Measurements from ENCODE around the gene TMEM106B. TPM values are rescaled to one million over a fixed set of nuclear protein-coding genes. Genes with fewer than 3 reads are reported as not detected.

The TMEM106B gene
- total and polyA plus RNA-seq, 7 experiments from 2014 or later: 22.8 to 69.2 (median 40.1) TPM

DNA sequence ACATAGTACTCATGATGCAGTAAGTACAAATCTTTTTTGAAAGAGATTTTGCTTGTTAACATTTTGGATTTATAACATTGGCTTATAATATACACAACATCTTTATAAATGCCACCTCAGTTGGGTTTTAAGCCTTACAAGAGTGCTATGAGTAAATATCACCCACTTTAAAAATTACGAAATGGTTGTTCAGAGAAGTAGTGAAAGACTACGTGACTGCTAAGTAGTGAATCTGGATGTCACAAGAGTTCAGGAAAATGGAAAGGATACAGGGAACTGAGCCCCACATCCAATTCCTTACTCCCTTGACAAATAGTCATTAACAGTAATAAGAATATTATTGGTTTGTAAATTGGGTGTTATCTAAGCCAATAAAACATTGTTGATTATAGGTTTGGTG lies 20.0 kb downstream of the TMEM106B start:
- Mint-ChIP-seq H3K9me3 (peaks cover 0 to 3% (median 0%) of the 10 kb centered on the region in 11 donors), H3K27ac (no peak overlapping the region), H3K4me1 (peaks cover 4 to 26% (median 12%) of the 10 kb centered on the region in 7 donors), H3K4me3 (no peak overlapping the region), H3K27me3 (no peaks in the 10 kb centered on the region), H3K36me3 (peaks cover 0 to 32% (median 20%) of the 10 kb centered on the region in 5 donors)
- Histone ChIP-seq H3K27ac (ENCODE audit: low read depth, low read length) (no peak overlapping the region), H3K9me3 (ENCODE audit: control insufficient read depth in 2 of 3, low read length in 3 of 3) (no peaks in the 10 kb centered on the region), H3K4me1 (ENCODE audit: control insufficient read depth in 2 of 2, insufficient read depth in 2 of 2, low read length in 2 of 2) (peaks cover 0 to 4% of the 10 kb centered on the region in 2 donors), H3K27me3 (ENCODE audit: control insufficient read depth in 2 of 2, insufficient read depth in 2 of 2, low read length in 2 of 2) (no peaks in the 10 kb centered on the region), H3K4me3 (ENCODE audit: low read length) (no peak overlapping the region), H3K36me3 (ENCODE audit: control insufficient read depth in 2 of 3, insufficient read depth in 3 of 3, low read length in 3 of 3) (peaks cover 0 to 27% (median 10%) of the 10 kb centered on the region in 3 experiments)
- intact Hi-C loops (cut with micrococcal nuclease): no loop called here
- DNase-seq: no peak
- ATAC-seq: no peak
- CTCF ChIA-PET: no interaction called here
- POLR2A ChIA-PET: no interaction called here

DNA sequence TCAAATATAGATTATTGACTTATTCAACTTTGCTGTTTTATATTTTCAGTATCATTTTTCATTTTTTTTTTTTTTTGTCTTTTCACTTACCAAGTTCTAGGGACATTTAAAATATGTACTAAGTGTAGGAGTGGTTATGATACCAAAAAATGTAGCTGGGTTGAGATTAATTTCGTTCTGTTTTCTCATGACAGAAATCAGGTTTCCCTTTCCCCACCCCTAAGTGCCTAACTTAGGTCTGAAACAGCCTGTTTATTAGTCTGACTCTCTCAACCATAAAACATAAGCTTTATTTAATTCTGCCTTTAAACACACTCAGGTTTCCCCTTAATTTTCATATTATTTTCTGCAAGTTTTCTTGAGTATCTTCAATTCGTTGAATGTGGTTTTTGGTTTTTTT lies 22.1 kb downstream of the TMEM106B start:
- no peaks in the 10 kb centered on the region for H3K9me3 ChIP-seq (ENCODE audit: control insufficient read depth in 2 of 3, low read length in 3 of 3)
- ChIA-PET CTCF (interaction anchor here (0.7 kb wide), 1 partner anchor 115 kb away, joined by 3 read pairs; no protein-coding TSS in a partner anchor), POLR2A (no interaction called here)
- ATAC-seq: no peak
- H3K4me3 ChIP-seq (ENCODE audit: low read length): no peak overlapping the region
- H3K27ac ChIP-seq (ENCODE audit: low read depth, low read length): no peak overlapping the region
- Mint-ChIP-seq H3K27ac (peak overlapping the region in 2 of 9 donors; percentile 25 to 28), H3K36me3 (peaks cover 5 to 39% (median 27%) of the 10 kb centered on the region in 5 donors), H3K4me1 (peaks cover 0 to 14% (median 5%) of the 10 kb centered on the region in 7 donors), H3K9me3 (peaks cover 0 to 3% (median 0%) of the 10 kb centered on the region in 11 donors), H3K4me3 (no peak overlapping the region), H3K27me3 (no peaks in the 10 kb centered on the region)
- DNase-seq: no peak
- peaks cover 0 to 4% of the 10 kb centered on the region in 2 donors for H3K4me1 ChIP-seq (ENCODE audit: control insufficient read depth in 2 of 2, insufficient read depth in 2 of 2, low read length in 2 of 2)
- H3K27me3 ChIP-seq (ENCODE audit: control insufficient read depth in 2 of 2, insufficient read depth in 2 of 2, low read length in 2 of 2): no peaks in the 10 kb centered on the region
- intact Hi-C loops (cut with micrococcal nuclease): no loop called here
- peaks cover 0 to 27% (median 10%) of the 10 kb centered on the region in 3 experiments for H3K36me3 ChIP-seq (ENCODE audit: control insufficient read depth in 2 of 3, insufficient read depth in 3 of 3, low read length in 3 of 3)

DNA sequence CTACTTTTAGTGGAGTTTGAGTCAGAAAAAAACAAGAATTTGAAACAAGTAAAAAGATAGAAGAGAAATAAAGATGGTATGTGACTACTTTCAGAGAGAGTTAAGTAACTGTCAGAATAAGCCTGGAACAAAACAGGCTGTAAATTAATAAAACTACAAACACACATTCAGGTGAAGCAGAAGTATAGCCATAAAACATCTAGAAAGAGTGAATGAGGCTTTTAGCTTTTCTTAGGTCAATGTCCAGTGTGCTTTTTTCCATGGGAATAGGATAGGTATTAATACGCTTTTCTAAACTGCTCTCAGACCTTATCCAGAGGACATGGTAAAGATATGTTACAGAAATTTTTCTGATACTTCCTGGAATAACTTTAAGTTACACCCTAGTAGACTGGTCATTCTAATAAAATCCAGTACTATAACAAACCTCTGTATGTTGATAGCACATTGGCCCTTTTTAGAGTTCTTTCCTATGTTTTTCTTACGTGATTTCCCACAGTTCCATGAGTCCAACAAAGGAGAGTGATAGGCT lies 23.3 kb downstream of the TMEM106B start:
- H3K27me3 ChIP-seq (ENCODE audit: control insufficient read depth in 2 of 2, insufficient read depth in 2 of 2, low read length in 2 of 2): no peaks in the 10 kb centered on the region
- H3K27ac ChIP-seq (ENCODE audit: low read depth, low read length): no peak overlapping the region
- peaks cover 0 to 28% (median 10%) of the 10 kb centered on the region in 3 experiments for H3K36me3 ChIP-seq (ENCODE audit: control insufficient read depth in 2 of 3, insufficient read depth in 3 of 3, low read length in 3 of 3)
- Mint-ChIP-seq H3K36me3 (peaks cover 10 to 50% (median 39%) of the 10 kb centered on the region in 5 donors), H3K4me1 (peaks cover 0 to 18% (median 9%) of the 10 kb centered on the region in 7 donors), H3K27ac (no peak overlapping the region), H3K27me3 (no peaks in the 10 kb centered on the region), H3K9me3 (peaks cover 0 to 11% (median 2%) of the 10 kb centered on the region in 11 donors), H3K4me3 (no peak overlapping the region)
- H3K4me3 ChIP-seq (ENCODE audit: low read length): no peak overlapping the region
- H3K4me1 ChIP-seq (ENCODE audit: control insufficient read depth in 2 of 2, insufficient read depth in 2 of 2, low read length in 2 of 2): no peaks in the 10 kb centered on the region
- H3K9me3 ChIP-seq (ENCODE audit: control insufficient read depth in 2 of 3, low read length in 3 of 3): no peaks in the 10 kb centered on the region
- CTCF ChIA-PET: interaction anchor here (0.6 kb wide), 1 partner anchor 13 kb away, joined by 3 read pairs; no protein-coding TSS in a partner anchor
- intact Hi-C loops (cut with micrococcal nuclease): loop anchor here in 1 of 2 donors (1.0 to 2.0 kb wide), 2 partner anchors 11 to 14 kb away; no protein-coding TSS in a partner anchor
- DNase-seq (no peak), ATAC-seq (no peak)
- POLR2A ChIA-PET: no interaction called here

DNA sequence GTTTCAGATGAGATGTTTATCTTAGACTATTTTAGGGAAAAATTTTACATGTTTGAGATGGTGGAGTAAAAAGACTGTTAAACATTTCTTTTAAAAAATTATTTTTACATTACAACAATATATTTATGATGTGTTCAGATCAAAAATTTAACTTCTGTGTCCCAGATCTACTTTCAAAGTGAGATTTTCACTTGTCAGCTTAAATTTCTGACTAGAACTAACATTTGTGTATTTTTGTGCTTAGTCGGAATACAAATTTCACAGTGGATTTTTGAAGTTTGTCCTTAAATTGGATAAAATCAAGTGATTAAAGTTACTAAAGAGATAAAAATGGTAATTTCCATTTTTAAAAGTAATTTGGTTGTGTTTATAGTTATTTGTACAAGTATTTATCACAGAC lies 24.9 kb downstream of the TMEM106B start:
- Mint-ChIP-seq H3K4me1 (peaks cover 8 to 26% (median 20%) of the 10 kb centered on the region in 7 donors), H3K36me3 (peaks cover 10 to 53% (median 44%) of the 10 kb centered on the region in 5 donors), H3K27ac (no peak overlapping the region), H3K27me3 (no peaks in the 10 kb centered on the region), H3K9me3 (peaks cover 0 to 11% (median 2%) of the 10 kb centered on the region in 11 donors), H3K4me3 (no peak overlapping the region)
- H3K4me3 ChIP-seq (ENCODE audit: low read length): no peak overlapping the region
- ATAC-seq (no peak), DNase-seq (no peak)
- H3K27ac ChIP-seq (ENCODE audit: low read depth, low read length): no peak overlapping the region
- no peaks in the 10 kb centered on the region for H3K4me1 ChIP-seq (ENCODE audit: control insufficient read depth in 2 of 2, insufficient read depth in 2 of 2, low read length in 2 of 2)
- H3K9me3 ChIP-seq (ENCODE audit: control insufficient read depth in 2 of 3, low read length in 3 of 3): no peaks in the 10 kb centered on the region
- no peaks in the 10 kb centered on the region for H3K27me3 ChIP-seq (ENCODE audit: control insufficient read depth in 2 of 2, insufficient read depth in 2 of 2, low read length in 2 of 2)
- peaks cover 0 to 18% (median 6%) of the 10 kb centered on the region in 3 experiments for H3K36me3 ChIP-seq (ENCODE audit: control insufficient read depth in 2 of 3, insufficient read depth in 3 of 3, low read length in 3 of 3)
- POLR2A ChIA-PET: no interaction called here
- CTCF ChIA-PET: no interaction called here
- intact Hi-C loops (cut with micrococcal nuclease): loop anchor here in 1 of 2 donors (1.0 to 2.0 kb wide), 2 partner anchors 8 to 13 kb away; no protein-coding TSS in a partner anchor

DNA sequence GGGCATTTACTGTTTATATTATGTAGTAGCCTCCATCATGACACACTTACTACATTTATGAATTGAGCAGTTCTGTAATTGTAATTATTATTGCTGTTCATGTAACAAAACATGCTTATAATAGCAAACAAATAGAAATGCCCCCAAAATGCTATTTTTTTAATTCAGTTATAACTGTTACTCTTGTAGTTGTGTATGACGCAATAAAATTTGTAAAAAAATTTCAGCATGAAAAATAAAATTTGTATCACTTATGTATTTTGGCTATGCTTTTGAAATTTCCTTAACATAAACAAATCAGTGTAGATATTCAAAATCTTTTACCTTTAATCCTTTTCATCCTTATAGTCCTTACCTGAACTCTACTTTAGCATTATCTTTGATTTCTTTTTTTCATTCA lies 25.9 kb downstream of the TMEM106B start:
- no peak for DNase-seq
- CTCF ChIA-PET: no interaction called here
- ATAC-seq: no peak
- Histone ChIP-seq H3K9me3 (ENCODE audit: control insufficient read depth in 2 of 3, low read length in 3 of 3) (no peaks in the 10 kb centered on the region), H3K36me3 (ENCODE audit: control insufficient read depth in 2 of 3, insufficient read depth in 3 of 3, low read length in 3 of 3) (peaks cover 0 to 10% (median 0%) of the 10 kb centered on the region in 3 experiments), H3K27ac (ENCODE audit: low read depth, low read length) (no peak overlapping the region), H3K27me3 (ENCODE audit: control insufficient read depth in 2 of 2, insufficient read depth in 2 of 2, low read length in 2 of 2) (no peaks in the 10 kb centered on the region), H3K4me1 (ENCODE audit: control insufficient read depth in 2 of 2, insufficient read depth in 2 of 2, low read length in 2 of 2) (no peaks in the 10 kb centered on the region), H3K4me3 (ENCODE audit: low read length) (no peak overlapping the region)
- Mint-ChIP-seq H3K27me3 (no peaks in the 10 kb centered on the region), H3K27ac (peak overlapping the region in 2 of 9 donors; percentile 10 to 48), H3K4me3 (no peak overlapping the region), H3K36me3 (peaks cover 10 to 53% (median 44%) of the 10 kb centered on the region in 5 donors), H3K4me1 (peaks cover 8 to 26% (median 20%) of the 10 kb centered on the region in 7 donors), H3K9me3 (peaks cover 0 to 11% (median 4%) of the 10 kb centered on the region in 11 donors)
- POLR2A ChIA-PET: no interaction called here
- intact Hi-C loops (cut with micrococcal nuclease): no loop called here

DNA sequence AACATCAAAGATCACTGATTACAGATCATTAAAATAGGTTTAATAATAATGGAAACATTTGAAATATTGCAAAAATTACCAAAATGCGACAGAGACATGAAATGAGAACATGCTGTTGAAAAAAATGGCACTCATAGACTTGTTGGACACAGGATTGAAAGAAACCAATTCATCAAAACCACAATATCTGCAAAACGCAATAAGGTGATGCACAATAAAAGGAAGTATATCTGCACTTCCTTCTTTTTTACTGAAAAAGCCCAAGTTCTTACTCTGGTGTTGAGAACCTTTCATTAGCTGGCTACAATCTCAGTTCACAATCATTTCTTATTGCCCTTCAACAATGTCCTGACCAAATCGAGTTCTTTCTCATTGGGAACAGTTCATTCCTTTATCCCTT lies 28.7 kb downstream of the TMEM106B start:
- Histone ChIP-seq H3K36me3 (ENCODE audit: control insufficient read depth in 2 of 3, insufficient read depth in 3 of 3, low read length in 3 of 3) (peaks cover 0 to 4% (median 0%) of the 10 kb centered on the region in 3 experiments), H3K4me1 (ENCODE audit: control insufficient read depth in 2 of 2, insufficient read depth in 2 of 2, low read length in 2 of 2) (no peaks in the 10 kb centered on the region), H3K27ac (ENCODE audit: low read depth, low read length) (no peak overlapping the region), H3K9me3 (ENCODE audit: control insufficient read depth in 2 of 3, low read length in 3 of 3) (no peaks in the 10 kb centered on the region), H3K27me3 (ENCODE audit: control insufficient read depth in 2 of 2, insufficient read depth in 2 of 2, low read length in 2 of 2) (no peaks in the 10 kb centered on the region), H3K4me3 (ENCODE audit: low read length) (no peak overlapping the region)
- ChIA-PET CTCF (no interaction called here), POLR2A (interaction anchor here (1.1 kb wide), 1 partner anchor 9 kb away, joined by 4 read pairs; no protein-coding TSS in a partner anchor)
- Mint-ChIP-seq H3K4me3 (peak overlapping the region in 5 of 10 donors; percentile 2 to 58 (median 39)), H3K4me1 (peaks cover 8 to 26% (median 20%) of the 10 kb centered on the region in 7 donors), H3K36me3 (peaks cover 10 to 43% (median 31%) of the 10 kb centered on the region in 5 donors), H3K9me3 (peaks cover 0 to 11% (median 4%) of the 10 kb centered on the region in 11 donors), H3K27me3 (no peaks in the 10 kb centered on the region), H3K27ac (peak overlapping the region in 6 of 9 donors; percentile 1 to 59 (median 28))
- peak; percentile 62 for ATAC-seq
- DNase-seq: no peak
- intact Hi-C loops (cut with micrococcal nuclease): loop anchor here in 1 of 2 donors (1.0 to 2.0 kb wide), 2 partner anchors 8 to 17 kb away; no protein-coding TSS in a partner anchor

Data from naive thymus-derived CD4-positive, alpha-beta T cell (primary cell).